Astrocyte of the cerebellum (primary cell): ENCODE data around the gene SAMD9L.

ENCODE experiments used
- DNase-seq: peaks from one replicate; pipeline ENCODE4 v3.0.0-alpha.2; 2011; ENCODE audit warnings: low read depth
- H3K4me3 ChIP-seq: 2 replicates; pipeline ENCODE4 v1.5.1; 2011; ENCODE audit warnings: mild to moderate bottlenecking, low read depth, low read length, moderate library complexity
- CTCF ChIP-seq: IDR thresholded peaks from 2 replicates; pipeline ENCODE4 v1.5.1; 2012; ENCODE audit warnings: low read length, low read depth, moderate library complexity, mild to moderate bottlenecking; ENCODE audit errors: missing control alignments
- in situ Hi-C: cut with HindIII; loops from 2 replicates; pipeline ENCODE4 v1.10.0; 2017; ENCODE audit warnings: low sequenced_read_pairs

SAMD9L gene

GRCh38 chr7:93178213-93178612 lies 30.0 kb upstream of the SAMD9L start:
- no peak for DNase-seq
- TF ChIP-seq CTCF = no peak
- no peak overlapping the region for H3K4me3 ChIP-seq
- in situ Hi-C loops = no loop called here

GRCh38 chr7:93176992-93177580 lies 28.9 kb upstream of the SAMD9L start:
- TF ChIP-seq CTCF = no peak
- no peak for DNase-seq
- in situ Hi-C loops = no loop called here
- no peak overlapping the region for H3K4me3 ChIP-seq

- in situ Hi-C loops = no loop called here
- TF ChIP-seq CTCF = no peak
- H3K4me3 ChIP-seq = no peak overlapping the region
- DNase-seq = no peak
Measured at GRCh38 chr7:93175219-93175618, 27.0 kb upstream of the SAMD9L start.

- in situ Hi-C loops = no loop called here
- no peak for DNase-seq
- no peak for TF ChIP-seq CTCF
- no peak overlapping the region for H3K4me3 ChIP-seq
Measured at GRCh38 chr7:93172683-93173082, 24.5 kb upstream of the SAMD9L start.

GRCh38 chr7:93171606-93172226 lies 23.5 kb upstream of the SAMD9L start:
- H3K4me3 ChIP-seq = no peak overlapping the region
- in situ Hi-C loops = no loop called here
- TF ChIP-seq CTCF = no peak
- DNase-seq = no peak

GRCh38 chr7:93165447-93165846 lies 17.3 kb upstream of the SAMD9L start:
- TF ChIP-seq CTCF = no peak
- H3K4me3 ChIP-seq = no peak overlapping the region
- DNase-seq = no peak
- in situ Hi-C loops = no loop called here
